HG03571 (cell line): ENCODE measurements around the gene KIFAP3.
"Not testable (repeated sequence)": the region's sequence is repeated elsewhere in the genome, so short reads cannot be mapped to it uniquely, and the experiment has no call there.

ENCODE experiments used
- ATAC-seq: cut with Tn5 transposase; IDR thresholded peaks from one replicate; pipeline ENCODE4 v1.9.1; 2021; ENCODE audit not compliant: unreplicated experiment

The KIFAP3 gene

GRCh38 chr1:170074250-170075157 lies at the start of gene KIFAP3:
Gene KIFAP3, minus strand, starts transcription at chr1:170074695. Its CDS starts 228 bp downstream, at chr1:170074467.
- peak; percentile 98 for ATAC-seq

GRCh38 chr1:170122366-170122765 lies 47.9 kb upstream of the KIFAP3 start:
- ATAC-seq = no peak

GRCh38 chr1:170114906-170115305 lies 40.4 kb upstream of the KIFAP3 start:
- ATAC-seq = no peak

- ATAC-seq = not testable (repeated sequence)
Observed at GRCh38 chr1:170113140-170113539, 38.6 kb upstream of the KIFAP3 start.

GRCh38 chr1:170097449-170097948 lies 23.0 kb upstream of the KIFAP3 start:
- no peak for ATAC-seq

GRCh38 chr1:170096806-170097340 lies 22.4 kb upstream of the KIFAP3 start:
- no peak for ATAC-seq

GRCh38 chr1:170095976-170096748 lies 21.7 kb upstream of the KIFAP3 start:
- no peak for ATAC-seq

GRCh38 chr1:170094697-170095616 lies 20.5 kb upstream of the KIFAP3 start:
- ATAC-seq = not testable (repeated sequence)

- no peak for ATAC-seq
Observed at GRCh38 chr1:170086399-170087032, 12.0 kb upstream of the KIFAP3 start.

- ATAC-seq = no peak
Observed at GRCh38 chr1:170085091-170085490, 10.6 kb upstream of the KIFAP3 start.

GRCh38 chr1:170078610-170079189 lies 4.2 kb upstream of the KIFAP3 start:
- ATAC-seq = no peak

GRCh38 chr1:170077926-170078325 lies 3.4 kb upstream of the KIFAP3 start:
- ATAC-seq = no peak

- ATAC-seq = not testable (repeated sequence)
Observed at GRCh38 chr1:170076952-170077351, 2.5 kb upstream of the KIFAP3 start.

GRCh38 chr1:170076199-170076598 lies 1.7 kb upstream of the KIFAP3 start:
- no peak for ATAC-seq

- ATAC-seq = no peak
Observed at GRCh38 chr1:170075186-170075585, 691 bp upstream of the KIFAP3 start.

GRCh38 chr1:170073893-170074249 lies 624 bp downstream of the KIFAP3 start:
- no peak for ATAC-seq

- no peak for ATAC-seq
Observed at GRCh38 chr1:170071378-170071777, 3.1 kb downstream of the KIFAP3 start.

- no peak for ATAC-seq
Observed at GRCh38 chr1:170068923-170069322, 5.6 kb downstream of the KIFAP3 start.

GRCh38 chr1:170067253-170067819 lies 7.2 kb downstream of the KIFAP3 start:
- no peak for ATAC-seq
